ENCODE data around the gene EIF4B.

The EIF4B gene

DNA sequence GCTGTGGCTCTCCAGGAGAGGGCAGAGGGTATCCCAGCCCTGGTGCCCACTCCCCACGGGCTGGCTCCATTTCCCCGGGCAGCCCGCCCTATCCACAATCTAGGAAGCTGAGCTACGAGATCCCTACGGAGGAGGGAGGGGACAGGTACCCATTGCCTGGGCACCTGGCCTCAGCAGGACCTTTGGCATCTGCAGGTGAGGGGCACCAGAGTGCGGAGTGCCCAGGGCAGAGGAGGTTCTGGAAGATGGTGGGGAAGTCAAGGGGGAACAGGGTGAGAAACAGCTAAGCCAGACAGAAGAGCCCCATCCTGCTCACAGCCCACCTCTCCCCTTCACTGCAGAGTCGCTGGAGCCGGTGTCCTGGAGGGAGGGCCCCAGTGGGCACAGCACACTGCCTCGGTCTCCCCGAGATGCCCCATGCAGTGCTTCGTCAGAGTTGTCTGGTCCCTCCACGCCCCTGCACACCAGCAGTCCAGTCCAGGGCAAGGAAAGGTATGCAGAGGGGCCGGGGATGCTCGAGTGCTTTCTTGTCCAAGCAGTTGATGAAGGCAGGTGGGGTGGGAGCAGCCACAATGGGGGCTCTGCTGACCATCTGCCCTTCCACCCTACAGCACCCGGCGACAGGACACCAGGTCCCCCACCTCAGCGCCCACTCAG lies 53.9 kb downstream of the EIF4B start:
- no peak for DNase-seq

DNA sequence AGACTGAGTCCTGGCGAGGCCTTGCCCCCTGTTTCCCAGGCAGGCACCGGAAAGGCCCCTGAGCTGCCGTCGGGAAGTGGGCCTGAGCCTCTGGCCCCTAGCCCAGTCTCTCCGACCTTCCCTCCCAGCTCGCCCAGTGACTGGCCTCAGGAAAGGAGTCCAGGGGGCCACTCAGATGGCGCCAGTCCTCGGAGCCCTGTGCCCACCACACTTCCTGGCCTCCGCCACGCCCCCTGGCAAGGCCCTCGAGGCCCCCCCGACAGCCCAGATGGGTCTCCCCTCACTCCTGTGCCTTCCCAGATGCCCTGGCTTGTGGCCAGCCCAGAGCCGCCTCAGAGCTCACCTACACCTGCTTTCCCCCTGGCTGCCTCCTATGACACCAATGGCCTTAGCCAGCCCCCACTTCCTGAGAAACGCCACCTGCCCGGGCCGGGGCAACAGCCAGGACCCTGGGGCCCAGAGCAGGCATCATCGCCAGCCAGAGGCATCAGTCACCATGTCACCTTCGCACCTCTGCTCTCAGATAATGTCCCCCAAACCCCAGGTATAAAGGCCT lies 54.5 kb downstream of the EIF4B start:
- no peak for DNase-seq

DNA sequence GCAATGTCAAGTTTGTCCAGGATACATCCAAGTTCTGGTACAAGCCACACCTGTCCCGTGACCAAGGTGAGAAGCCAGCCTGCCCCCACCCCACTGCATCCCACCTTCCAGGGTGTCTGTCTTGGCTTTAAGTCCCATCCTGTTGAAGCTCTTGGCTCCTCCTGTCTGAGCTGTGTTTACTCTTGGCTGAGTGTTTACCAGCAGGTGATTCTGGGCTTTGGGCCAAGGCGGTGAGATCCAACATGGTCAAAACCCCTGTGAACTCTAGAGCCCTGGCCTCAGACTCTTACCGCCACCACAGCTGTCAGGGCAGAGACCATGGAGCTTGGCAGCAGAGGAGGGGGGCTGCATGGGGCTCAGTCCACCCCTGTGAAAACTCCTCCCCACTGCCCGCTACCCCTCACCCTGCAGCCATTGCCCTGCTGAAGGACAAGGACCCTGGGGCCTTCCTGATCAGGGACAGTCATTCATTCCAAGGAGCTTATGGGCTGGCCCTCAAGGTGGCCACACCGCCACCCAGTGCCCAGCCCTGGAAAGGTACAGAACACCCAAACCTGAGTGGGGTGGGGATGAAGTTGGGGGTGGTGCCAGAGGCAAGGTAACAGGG lies 55.3 kb downstream of the EIF4B start:
- peak; percentile 14 for DNase-seq

DNA sequence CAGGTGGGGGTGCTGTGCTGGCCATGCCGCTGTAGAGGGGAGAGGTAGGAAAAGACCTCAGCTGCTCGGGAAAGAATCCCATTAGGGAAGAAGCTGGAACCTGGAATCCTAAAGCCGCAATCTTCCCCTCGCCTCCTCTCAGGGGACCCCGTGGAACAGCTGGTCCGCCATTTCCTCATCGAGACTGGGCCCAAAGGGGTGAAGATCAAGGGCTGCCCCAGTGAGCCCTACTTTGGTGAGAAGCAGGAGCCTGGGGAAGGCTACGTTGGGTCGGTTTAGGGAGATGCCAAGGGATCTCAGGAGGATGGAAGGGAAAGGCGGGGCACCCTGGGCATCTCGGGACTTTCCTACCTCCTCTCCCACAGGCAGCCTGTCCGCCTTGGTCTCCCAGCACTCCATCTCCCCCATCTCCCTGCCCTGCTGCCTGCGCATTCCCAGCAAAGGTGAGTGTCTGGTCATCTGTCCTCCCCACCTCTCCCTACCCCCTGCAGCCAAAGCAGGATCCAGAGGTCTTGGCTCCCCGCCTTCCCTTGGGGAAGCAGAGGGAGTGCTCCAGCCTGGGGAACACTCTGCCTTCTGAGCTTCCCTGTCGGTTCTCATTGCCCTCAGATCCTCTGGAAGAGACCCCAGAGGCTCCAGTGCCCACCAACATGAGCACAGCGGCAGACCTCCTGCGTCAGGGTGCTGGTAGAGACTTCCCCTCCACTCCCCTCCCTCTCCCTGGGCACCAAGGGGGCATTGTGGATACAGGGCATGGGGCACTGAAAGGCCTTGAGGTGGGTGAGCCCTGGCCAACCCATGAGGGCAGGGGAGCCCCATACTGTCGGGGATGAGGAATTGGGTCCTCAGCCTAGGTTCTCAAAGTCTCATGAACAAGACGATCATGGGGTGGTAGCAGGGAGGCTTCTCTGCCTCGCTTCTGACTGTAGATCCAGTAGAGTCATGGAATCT lies 56.0 kb downstream of the EIF4B start:
- no peak for DNase-seq

DNA sequence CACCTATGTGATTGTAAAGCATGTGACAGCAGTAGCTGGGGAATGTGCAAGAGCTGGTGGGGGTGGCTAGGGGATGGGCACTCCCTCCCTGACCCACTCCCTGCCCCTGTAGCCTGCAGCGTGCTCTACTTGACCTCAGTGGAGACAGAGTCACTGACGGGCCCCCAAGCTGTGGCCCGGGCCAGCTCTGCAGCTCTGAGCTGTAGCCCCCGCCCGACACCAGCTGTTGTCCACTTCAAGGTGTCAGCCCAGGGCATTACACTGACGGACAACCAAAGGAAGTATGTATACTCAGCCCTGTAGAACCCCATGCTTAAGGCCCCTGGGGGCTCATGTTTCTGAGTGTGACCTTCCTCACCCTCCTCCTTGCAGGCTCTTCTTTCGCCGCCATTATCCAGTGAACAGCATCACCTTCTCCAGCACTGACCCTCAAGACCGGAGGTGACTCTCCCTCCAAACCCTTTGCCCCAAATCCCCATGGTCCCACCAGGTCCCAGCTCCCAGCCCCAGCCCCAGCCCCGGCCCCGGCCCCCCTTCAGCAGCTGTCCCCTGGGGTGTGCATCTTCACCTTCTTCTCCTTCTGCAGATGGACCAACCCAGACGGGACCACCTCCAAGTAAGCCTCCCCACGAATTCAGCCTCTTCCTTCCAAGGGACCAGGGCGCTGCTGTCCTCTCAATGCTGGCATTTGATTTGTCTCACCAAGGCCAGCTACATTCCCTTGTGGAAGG lies 56.9 kb downstream of the EIF4B start:
- no peak for DNase-seq

DNA sequence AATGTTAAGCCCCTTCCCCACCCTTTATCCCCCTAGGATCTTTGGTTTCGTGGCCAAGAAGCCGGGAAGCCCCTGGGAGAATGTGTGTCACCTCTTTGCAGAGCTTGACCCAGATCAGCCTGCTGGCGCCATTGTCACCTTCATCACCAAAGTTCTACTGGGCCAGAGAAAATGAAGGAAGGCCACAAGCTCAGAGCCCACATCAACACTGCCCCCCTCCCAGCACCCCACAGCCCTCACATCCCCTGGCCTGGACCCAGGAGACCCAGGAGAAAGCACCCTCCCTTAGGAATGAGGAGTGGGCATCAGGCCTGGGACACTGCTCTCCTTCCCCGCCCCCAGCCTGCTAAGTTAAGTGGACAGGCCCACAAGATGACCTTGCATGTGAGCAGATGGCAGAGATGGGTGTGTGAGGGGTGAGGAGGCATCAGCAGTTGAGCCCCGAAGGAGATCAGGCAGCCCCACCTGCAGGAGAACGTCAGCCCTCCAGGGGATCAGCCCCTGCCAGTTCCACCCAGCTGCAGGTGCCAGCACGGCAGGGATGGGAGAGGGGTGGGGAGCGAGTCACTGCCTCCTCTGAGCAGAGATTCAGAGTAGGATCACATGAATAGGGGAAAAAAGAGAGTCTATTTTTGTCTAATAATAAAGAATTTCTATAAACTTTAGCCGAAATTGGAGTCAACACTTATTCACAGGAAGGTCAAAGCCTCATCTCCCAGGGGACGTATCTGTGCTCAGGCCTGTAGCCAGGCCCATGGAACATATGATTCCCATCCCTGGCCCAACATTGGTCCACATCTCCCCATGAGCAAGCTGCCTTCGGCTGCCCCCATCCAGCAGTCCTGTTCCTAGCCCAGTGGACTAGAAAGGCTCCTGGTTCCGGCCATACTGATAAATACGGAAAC lies 57.7 kb downstream of the EIF4B start:
- no peak for DNase-seq

DNA sequence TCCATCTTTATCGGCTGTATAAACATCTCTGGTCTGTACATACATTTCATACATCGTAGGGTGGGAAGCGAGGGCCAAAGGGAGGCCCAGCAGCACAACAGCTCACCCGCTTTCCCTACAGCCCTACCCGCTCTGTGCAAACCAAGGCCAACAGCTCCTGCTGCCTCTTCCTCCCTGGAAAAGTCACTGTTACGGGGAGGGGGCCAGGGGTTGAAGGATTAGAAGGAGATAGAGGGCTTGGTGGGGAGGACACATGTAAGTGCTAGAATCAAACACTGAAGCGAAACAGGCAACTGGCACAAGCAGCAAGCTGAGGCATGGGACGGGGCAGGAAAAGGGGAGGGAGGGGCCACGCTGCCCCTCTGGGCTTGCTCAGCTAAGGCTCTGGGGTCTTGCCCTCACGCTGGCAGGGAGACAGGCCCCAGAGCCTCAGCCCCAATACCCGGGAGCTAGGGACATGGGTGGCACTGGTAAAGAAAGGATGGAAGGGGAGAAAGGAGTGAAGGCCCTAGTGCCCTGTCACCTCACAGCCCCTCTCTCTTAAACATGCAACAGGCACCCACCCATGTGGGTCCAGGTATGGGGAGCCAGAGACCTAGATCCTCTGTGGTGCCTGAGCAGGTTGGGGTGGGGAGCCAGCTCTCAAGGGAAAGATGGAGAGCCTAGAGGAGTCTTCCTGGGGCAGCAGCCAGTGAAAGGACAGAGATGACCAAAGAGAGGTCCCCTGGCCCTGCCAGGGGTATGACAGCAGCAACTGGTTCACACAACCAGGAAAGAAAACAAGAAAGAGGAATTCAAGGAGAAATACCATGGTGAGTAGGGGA lies 58.6 kb downstream of the EIF4B start:
- no peak for DNase-seq

DNA sequence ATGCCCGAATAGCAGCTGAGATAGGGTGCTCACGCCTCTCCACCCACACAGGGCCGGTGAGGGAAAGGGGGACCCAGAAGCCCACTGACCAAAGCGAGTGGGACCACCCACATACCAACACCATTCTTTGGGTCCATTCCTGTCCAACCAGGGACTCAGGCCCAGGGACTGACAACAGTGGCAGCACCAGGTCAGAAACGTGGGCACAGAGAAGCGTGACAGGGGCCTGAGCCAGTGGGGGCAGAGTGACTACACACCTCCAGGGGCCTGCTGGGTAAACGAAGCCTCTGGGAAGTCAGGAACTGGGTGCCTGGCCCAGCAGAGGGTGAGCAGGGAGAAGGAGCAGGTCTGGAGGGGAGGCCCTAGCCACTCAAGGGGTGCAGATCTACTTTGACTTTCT lies 59.2 kb downstream of the EIF4B start:
- no peak for DNase-seq

DNA sequence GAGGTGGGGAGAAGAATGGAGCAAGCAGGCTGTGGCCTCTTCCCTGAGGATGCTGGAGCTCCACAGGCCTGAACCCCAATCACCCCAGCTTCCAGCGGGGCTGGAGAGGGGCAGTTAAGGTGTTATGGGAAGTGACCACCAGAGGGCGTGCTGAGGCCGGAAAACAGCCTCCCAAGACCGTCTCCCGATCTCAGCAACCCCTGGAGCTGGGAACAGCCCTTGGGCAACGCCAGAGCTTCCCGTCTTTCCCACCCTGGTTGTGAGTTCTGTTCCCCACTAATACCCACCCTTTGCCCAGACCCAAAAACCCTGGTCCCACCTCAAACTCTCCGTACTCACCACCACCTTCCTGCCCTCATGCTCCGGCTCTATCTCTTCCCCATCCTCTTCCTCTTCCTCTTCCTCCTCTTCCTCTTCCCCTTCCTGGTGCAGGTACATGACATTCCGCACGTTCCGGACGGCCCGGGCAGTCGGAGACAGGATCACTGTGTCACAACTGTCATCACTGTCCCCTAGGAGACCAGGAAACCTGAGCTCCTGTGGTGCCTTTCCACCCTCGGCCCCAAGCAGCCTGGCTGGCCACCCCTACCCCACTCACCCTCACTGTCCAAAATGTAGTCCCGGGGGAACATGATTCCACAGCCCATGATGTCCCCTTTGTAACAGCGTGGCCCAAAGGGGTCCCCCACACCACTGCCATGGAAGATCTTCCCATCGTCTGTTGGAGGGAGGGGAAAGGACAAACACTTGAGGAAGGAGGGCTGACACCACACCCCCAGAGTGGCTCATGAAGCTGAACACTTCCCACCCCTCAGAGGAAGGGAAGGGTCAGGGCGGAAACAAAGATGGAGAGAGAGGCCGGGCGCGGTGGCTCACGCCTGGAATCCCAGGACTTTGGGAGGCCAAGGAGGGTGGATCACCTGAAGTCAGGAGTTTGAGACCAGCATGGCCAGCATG lies 60.0 kb downstream of the EIF4B start:
- DNase-seq: peak; percentile 78

DNA sequence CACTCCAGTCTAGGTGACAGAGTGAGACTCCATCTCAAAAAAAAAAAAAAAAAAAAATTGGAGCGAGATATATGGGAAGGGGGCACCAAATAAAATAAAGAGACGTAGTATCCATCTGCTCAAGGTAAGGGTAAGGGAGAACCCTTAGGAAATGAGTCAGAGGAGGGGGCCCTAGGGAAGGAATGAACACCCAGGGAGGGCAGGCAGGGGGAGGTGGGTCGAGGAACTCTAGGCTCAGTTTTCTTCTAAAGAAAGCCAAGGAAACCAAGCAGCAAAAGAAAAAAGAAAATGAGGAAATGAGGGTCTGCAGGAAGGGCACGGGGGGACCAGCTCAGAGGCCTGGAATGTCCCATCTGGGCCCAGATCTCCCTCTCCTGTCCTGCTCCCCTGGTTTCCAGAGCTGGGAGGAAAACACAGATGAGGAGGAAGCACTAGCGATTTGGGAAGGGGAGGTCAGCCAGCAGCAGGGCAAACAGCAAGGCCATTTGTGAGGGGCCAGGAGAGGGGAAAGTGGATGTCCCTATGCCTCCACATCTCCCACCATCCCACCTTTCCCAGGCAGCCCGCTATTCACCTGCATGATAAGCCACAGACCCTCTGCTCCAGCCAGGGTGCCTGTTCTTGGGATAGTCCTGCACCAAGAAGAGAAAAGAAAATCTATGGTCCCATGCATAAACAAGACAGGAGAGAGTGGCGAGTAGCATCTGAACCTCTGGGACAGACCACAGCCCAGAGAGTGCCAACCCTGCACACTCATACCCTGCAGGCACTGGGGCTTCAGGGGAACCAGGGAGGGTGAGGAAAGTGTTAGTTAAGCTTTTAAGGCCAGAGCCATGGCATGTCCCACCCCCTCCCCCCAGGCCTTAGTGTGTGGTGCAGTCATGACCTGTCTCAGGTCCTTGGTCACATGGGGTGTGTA lies 61.1 kb downstream of the EIF4B start:
- no peak for DNase-seq

DNA sequence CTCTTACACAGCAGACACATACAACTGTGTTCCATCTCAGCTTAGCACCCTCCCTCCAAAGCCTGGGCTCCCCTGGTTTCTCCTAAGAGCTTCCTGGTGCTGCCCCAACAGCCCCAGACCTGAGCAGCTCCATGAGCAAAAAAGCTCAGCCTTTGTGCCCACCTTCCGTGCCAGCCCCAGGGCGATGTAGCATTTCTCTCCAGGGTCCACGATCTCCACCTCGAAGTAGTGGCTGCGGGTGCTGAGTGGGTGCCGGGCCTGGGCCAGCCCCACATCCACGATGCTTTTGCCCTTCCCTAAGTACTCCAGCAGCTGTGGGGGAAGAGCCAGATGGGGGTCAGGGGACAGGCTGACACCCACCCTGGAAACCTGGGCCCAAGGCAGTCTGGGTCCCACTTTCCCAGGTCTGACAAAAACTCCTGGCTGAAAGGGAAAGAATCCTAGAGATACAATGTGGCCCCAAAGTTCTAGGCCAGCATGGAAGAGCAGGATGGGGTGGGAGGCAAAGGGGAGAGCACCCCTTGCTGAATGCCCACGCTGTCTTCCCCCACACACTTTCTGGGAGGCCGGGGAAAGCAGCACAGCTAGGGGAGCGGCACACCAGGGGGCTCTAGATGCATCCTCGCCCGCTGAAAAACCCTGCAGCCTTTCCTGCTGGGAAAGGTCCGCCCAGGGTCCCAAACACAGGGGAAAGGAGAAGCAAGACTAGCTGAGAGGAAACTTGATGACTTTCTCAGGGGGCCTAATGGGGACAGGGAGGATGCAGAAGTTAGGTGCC lies 61.9 kb downstream of the EIF4B start:
- DNase-seq: no peak

DNA sequence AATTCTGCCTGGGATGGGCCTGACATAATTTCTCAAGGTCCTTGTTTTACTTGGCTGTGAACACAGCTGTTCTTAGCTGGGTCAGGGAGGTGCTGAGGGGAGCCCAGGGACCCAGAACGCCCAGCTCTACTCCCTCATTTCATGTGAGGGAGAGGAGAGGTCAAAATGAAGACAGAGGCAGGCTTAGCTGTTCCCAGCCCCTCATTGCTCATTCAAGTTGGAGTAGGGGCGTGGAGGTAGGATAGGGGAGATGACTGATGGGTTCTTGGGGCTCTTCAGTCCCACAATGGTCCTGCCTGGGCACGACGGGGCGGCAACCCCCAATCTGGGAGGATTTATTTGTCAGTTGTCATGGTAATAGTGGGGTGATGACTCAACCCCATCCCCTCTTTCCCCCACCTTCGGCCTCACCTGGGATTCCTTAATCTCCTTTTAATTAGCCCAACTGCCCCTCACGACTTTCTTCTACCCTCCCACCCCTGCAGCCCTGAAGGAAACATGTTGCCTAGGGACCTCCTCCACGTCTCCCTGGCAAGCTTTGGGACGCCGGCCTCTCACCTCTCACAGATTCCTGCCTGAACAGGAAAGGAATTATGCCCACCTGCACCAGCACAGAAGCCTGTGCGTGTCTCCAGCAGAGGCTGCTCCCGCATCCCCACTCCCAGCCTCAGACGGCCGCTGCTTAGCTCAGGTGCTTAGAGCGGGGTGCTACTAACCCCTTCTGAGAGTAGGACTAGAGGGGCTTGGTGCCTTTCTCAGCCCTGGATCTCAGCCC lies 62.7 kb downstream of the EIF4B start:
- DNase-seq: no peak

DNA sequence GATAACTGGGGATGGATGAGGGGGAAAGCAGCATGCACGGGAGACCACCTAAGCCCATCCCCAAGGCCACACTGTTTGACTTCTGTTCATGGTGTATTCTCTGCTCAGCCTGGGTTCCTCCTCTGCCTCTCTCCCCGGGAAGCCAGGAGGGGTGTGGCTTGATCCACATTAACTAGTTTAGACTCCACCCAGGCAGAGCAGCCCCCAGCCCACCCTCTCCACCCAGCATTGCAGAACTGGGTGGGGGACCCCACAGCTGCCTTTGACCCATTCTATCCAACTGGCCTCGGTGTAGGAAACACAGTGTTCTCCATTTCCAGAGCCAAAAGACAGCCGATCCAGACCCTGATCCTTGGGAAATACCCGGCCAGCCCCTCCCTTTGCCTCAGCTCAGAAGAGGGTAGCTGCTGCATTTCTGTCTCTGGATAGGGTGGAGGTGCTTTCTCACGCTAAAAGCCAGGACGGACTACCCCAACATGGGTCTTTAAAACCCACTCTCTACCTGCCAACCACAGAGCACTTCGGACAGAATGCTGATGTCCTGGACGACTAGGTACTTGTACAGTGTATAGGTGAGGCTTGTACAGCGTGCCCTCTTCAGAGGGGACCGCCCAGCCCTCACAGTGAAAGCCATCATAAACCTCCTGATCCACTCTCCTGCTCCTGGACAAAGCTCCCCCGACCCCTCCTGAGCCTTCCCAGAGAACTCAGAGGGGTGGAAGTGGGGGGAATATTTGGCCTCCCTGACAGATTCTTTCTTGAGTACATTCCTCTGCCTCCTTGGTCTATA lies 63.6 kb downstream of the EIF4B start:
- no peak for DNase-seq

DNA sequence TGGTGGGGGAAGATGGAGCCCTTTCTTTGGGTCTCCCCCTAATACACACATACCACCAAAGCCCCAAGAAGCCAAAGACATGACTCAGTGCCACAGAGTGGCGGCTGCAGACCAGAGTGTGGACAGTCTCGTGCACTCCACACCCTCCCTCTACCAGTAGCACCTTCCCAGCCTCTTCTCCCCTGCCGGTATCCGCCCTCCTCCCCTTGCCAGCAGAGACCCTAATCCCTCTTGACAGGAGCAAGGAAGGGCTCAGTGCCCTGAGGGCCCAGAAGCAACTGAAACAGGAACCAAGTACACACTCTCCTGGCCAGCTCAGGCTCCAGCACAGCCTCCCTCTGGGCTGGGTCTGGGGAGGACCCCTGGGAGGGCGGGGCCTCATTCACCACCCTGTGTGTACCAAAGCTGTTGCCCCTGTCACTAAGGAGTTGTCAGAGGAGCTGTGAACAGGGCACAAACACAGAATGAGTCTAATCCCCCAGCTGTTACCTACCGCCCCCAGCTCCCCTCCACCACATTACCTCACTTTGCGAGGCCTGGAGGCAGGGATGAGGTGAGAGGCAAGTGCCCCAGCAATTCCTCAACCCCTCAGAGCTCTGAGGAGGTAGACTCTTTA lies 64.7 kb downstream of the EIF4B start:
- no peak for DNase-seq
